IMR-90 (cell line): Measurements from ENCODE around the gene C21orf91. TPM values are rescaled to one million over a fixed set of nuclear protein-coding genes. Genes with fewer than 3 reads are reported as not detected.

Experiments used
- ATAC-seq: fragments of 200-7000 bp; cut with Tn5 transposase; 2 replicates; pipeline ENCODE4 v1.9.1; 2020; ENCODE audit warnings: low read depth, mild to moderate bottlenecking, moderate library complexity
- BruUV-seq: library from RNA; stranded (reverse); fragments of 400-500 nt; replicated peaks from 2 replicates; lab custom pipeline; 2021; lab: Mats Ljungman, UMichigan
- CTCF ChIA-PET: fragments of 300-600 bp; formaldehyde crosslinking; extraction: SDS; loops from one replicate; lab custom pipeline; 2021; ENCODE audit warnings: antibody characterized with exemption; lab: Yijun Ruan, JAX
- POLR2A ChIA-PET: fragments of 300-600 bp; sonication (Branson Sonifier 250); formaldehyde crosslinking; loops from one replicate; lab custom pipeline; 2022; ENCODE audit warnings: antibody characterized with exemption; ENCODE audit not compliant: unreplicated experiment; lab: Charles Lee
- DNase-seq: peaks from one replicate; pipeline ENCODE4 v3.0.0; 2013
- H2AFZ ChIP-seq: replicated peaks from 2 replicates; pipeline ENCODE3; 2013; ENCODE audit warnings: low read length, mild to moderate bottlenecking; ENCODE audit not compliant: poor library complexity
- H2AK5ac ChIP-seq: 2 replicates; pipeline ENCODE4 v1.6.1; 2013; ENCODE audit warnings: low read depth, low read length, inconsistent platforms
- H2AK9ac ChIP-seq: replicated peaks from 2 replicates; pipeline ENCODE3; 2013; ENCODE audit warnings: mild to moderate bottlenecking, low read depth, low read length, moderate library complexity; ENCODE audit not compliant: poor library complexity
- H2BK120ac ChIP-seq: 2 replicates; pipeline ENCODE4 v1.6.1; 2013; ENCODE audit warnings: low read depth, low read length, inconsistent platforms
- H2BK15ac ChIP-seq: 3 replicates; pipeline ENCODE4 v1.6.1; 2013; ENCODE audit warnings: low read depth, low read length, inconsistent platforms
- H2BK20ac ChIP-seq: 2 replicates; pipeline ENCODE4 v1.6.1; 2013; ENCODE audit warnings: low read depth, mild to moderate bottlenecking, inconsistent platforms, low read length, moderate library complexity
- H2BK5ac ChIP-seq: 2 replicates; pipeline ENCODE4 v1.6.1; 2013; ENCODE audit warnings: mild to moderate bottlenecking, low read depth, low read length, inconsistent platforms; ENCODE audit not compliant: poor library complexity, severe bottlenecking
- H3K14ac ChIP-seq: replicated peaks from 2 replicates; pipeline ENCODE4 v1.6.1; 2013; ENCODE audit warnings: low read depth, low read length, inconsistent platforms
- H3K18ac ChIP-seq: 2 replicates; pipeline ENCODE4 v1.6.1; 2013; ENCODE audit warnings: low read depth, low read length, control low read depth
- H3K23ac ChIP-seq: 2 replicates; pipeline ENCODE4 v1.6.1; 2013; ENCODE audit warnings: low read depth, low read length, inconsistent platforms
- H3K27ac ChIP-seq: 2 replicates; pipeline ENCODE4 v1.5.1; 2013; ENCODE audit warnings: mild to moderate bottlenecking, control low read depth, low read length; ENCODE audit not compliant: insufficient read depth
- H3K27me3 ChIP-seq: 2 replicates; pipeline ENCODE4 v1.6.1; 2013; ENCODE audit warnings: low read length; ENCODE audit not compliant: control insufficient read depth, insufficient read depth
- H3K36me3 ChIP-seq: 2 replicates; pipeline ENCODE4 v1.6.1; 2013; ENCODE audit warnings: low read length, mixed read lengths; ENCODE audit not compliant: control insufficient read depth, insufficient read depth
- H3K4ac ChIP-seq: 2 replicates; pipeline ENCODE4 v1.6.1; 2013; ENCODE audit warnings: low read depth, low read length, inconsistent platforms
- H3K4me1 ChIP-seq: 2 replicates; pipeline ENCODE4 v1.6.1; 2013; ENCODE audit warnings: low read length, mixed read lengths; ENCODE audit not compliant: control insufficient read depth, insufficient read depth
- H3K4me2 ChIP-seq: 2 replicates; pipeline ENCODE4 v1.6.1; 2013; ENCODE audit warnings: low read depth, mild to moderate bottlenecking, control low read depth, low read length, moderate library complexity
- H3K4me3 ChIP-seq: 2 replicates; pipeline ENCODE4 v1.5.1; 2013; ENCODE audit warnings: low read depth, mild to moderate bottlenecking, control low read depth, low read length, moderate library complexity; ENCODE audit not compliant: insufficient read depth
- H3K56ac ChIP-seq: 2 replicates; pipeline ENCODE4 v1.6.1; 2013; ENCODE audit warnings: low read length, inconsistent platforms; ENCODE audit not compliant: insufficient read depth; ENCODE audit errors: extremely low read depth
- H3K79me1 ChIP-seq, 2 experiments: 2 replicates each; pipeline ENCODE4 v1.6.1; 2013; ENCODE audit warnings: low read length in 2 of 2, inconsistent platforms in 1 of 2, low read depth in 1 of 2
- H3K9ac ChIP-seq: 2 replicates; pipeline ENCODE4 v1.6.1; 2013; ENCODE audit warnings: low read depth, low read length, control low read depth
- H3K9me1 ChIP-seq: 2 replicates; pipeline ENCODE4 v1.6.1; 2013; ENCODE audit warnings: low read length, inconsistent platforms; ENCODE audit not compliant: insufficient read depth
- H3K9me3 ChIP-seq: 2 replicates; pipeline ENCODE4 v1.6.1; 2013; ENCODE audit warnings: low read length; ENCODE audit not compliant: control insufficient read depth, insufficient read depth
- H4K20me1 ChIP-seq: 2 replicates; pipeline ENCODE4 v1.6.1; 2013; ENCODE audit warnings: low read length, inconsistent platforms; ENCODE audit not compliant: insufficient read depth
- H4K5ac ChIP-seq: 2 replicates; pipeline ENCODE4 v1.6.1; 2013; ENCODE audit warnings: mild to moderate bottlenecking, low read depth, low read length, control low read depth
- H4K8ac ChIP-seq, 2 experiments: 2 replicates each; pipeline ENCODE4 v1.6.1; 2013; ENCODE audit warnings: low read depth in 2 of 2, low read length in 2 of 2, control low read depth in 1 of 2, inconsistent platforms in 1 of 2
- H4K91ac ChIP-seq: 2 replicates; pipeline ENCODE4 v1.6.1; 2013; ENCODE audit warnings: low read depth, low read length, inconsistent platforms; ENCODE audit not compliant: insufficient read depth
- BHLHE40 ChIP-seq: fragments of 150-350 bp; IDR thresholded peaks from 2 replicates; pipeline ENCODE4 v1.6.1; 2016; ENCODE audit warnings: mild to moderate bottlenecking, low read depth, low read length
- CEBPB ChIP-seq: IDR thresholded peaks from 2 replicates; pipeline ENCODE4 v1.6.1; 2012; ENCODE audit warnings: low read depth, low read length, improper control_type of control experiment
- NFE2L2 ChIP-seq: fragments of 150-350 bp; IDR thresholded peaks from 2 replicates; pipeline ENCODE4 v1.6.1; 2016; ENCODE audit warnings: low read depth, mild to moderate bottlenecking, low read length
- SMC3 ChIP-seq: fragments of 150-350 bp; IDR thresholded peaks from 2 replicates; pipeline ENCODE4 v1.6.1; 2016; ENCODE audit warnings: low read depth, mild to moderate bottlenecking, antibody characterized with exemption, low read length, moderate library complexity
- USF2 ChIP-seq: fragments of 150-350 bp; IDR thresholded peaks from 2 replicates; pipeline ENCODE4 v1.6.1; 2017; ENCODE audit warnings: mild to moderate bottlenecking, antibody characterized with exemption, low read length, low read depth
- WGBS, 2 experiments: methylation state at CpG; one replicate each; pipeline versions ENCODE4 v1.1.5 to v1.1.7; 2013; ENCODE audit warnings: missing lambda C conversion rate in 2 of 2; ENCODE audit not compliant: insufficient read length in 1 of 2; ENCODE audit errors: extremely low coverage in 2 of 2; 5-methylcytosine and 5-hydroxymethylcytosine counted together
- dilution Hi-C: fragments of 300-500 bp; cut with HindIII; formaldehyde crosslinking; loops from one replicate; pipeline ENCODE4 v1.14.3; 2018; ENCODE audit warnings: low sequenced_read_pairs; ENCODE audit not compliant: unreplicated experiment
- in situ Hi-C: fragments of 300-500 bp; cut with MboI; formaldehyde crosslinking; loops from 3 replicates; pipeline ENCODE4 v1.14.3; 2019; ENCODE audit warnings: low sequenced_read_pairs, inconsistent platforms, mixed read lengths
- intact Hi-C: fragments of 100-400 bp; cut with micrococcal nuclease; formaldehyde crosslinking; loops from 2 replicates; pipeline ENCODE4 v1.10.0; 2022
- polyA plus RNA-seq, 3 experiments: library from polyadenylated mRNA; depleted of rRNA; stranded (reverse); fragments of >200 nt; gene quantifications; 2 replicates each; pipeline ENCODE4 v1.2.3, GENCODE V29; 2012; ENCODE audit warnings: low replicate concordance in 1 of 3
- total RNA-seq: library from RNA; depleted of rRNA; stranded (reverse); fragments of >200 nt; gene quantifications from 2 replicates; pipeline ENCODE4 v1.2.3, GENCODE V29; 2012

C21orf91 gene
- total and polyA plus RNA-seq, 2 of the 4 experiments (the other 2 are of a cell fraction), result 3.7 to 9.3 TPM

DNA sequence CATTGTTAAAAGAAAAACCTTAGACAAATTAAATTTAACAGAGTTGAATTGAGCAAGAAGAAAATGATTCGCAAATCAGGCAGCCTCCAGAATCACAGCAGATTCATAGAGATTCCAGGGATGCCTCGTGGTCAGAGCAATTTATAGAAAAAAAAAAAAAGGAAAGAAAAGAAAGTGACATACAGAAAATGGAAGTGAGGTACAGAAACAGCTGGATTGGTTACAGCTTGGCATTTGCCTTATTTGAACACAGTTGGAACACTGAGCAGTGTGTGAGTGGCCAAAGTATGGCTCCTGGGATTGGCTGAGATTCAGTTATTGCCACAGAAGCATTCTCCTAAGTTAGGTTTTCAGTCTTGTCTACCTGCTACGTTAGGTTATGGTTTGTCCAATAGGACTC lies 9.1 kb upstream of the C21orf91 start:
- H3K9me3 ChIP-seq, result no peaks in the 10 kb centered on the region
- H2BK120ac ChIP-seq, result peak overlapping the region; percentile 56
- H3K14ac ChIP-seq, result no peak overlapping the region
- H4K20me1 ChIP-seq, result no peaks in the 10 kb centered on the region
- peak; percentile 75 for DNase-seq
- no peaks in the 10 kb centered on the region for H3K79me1 ChIP-seq
- no peak overlapping the region for H3K9ac ChIP-seq
- peak overlapping the region; percentile 90 for H2BK5ac ChIP-seq
- H2AFZ ChIP-seq, result no peak overlapping the region
- peak; percentile 58 for ATAC-seq
- H4K91ac ChIP-seq, result peak overlapping the region; percentile 7
- peak overlapping the region; percentile 20 for H3K4ac ChIP-seq
- intact Hi-C loops (no loop called here), dilution Hi-C loops (no loop called here), in situ Hi-C loops (loop anchor here (25.0 kb wide), 1 partner anchor 366 kb away; no protein-coding TSS in a partner anchor)
- H4K5ac ChIP-seq, result no peak overlapping the region
- peaks cover 5% of the 10 kb centered on the region; the same call in 1 of the 2 replicates for H3K9me1 ChIP-seq
- H2BK15ac ChIP-seq, result peak overlapping the region; percentile 18; the same call in 1 of the 3 replicates
- ChIA-PET CTCF (interaction anchor here (0.6 kb wide), 2 partner anchors 916 to 1425 kb away, joined by 3 to 7 read pairs; no protein-coding TSS in a partner anchor), POLR2A (no interaction called here)
- H3K36me3 ChIP-seq, result no peaks in the 10 kb centered on the region
- no peaks in the 10 kb centered on the region for H3K27me3 ChIP-seq
- H3K4me1 ChIP-seq, result peaks cover 3% of the 10 kb centered on the region; the same call in 1 of the 2 replicates
- no peak overlapping the region for H3K4me3 ChIP-seq
- no peak overlapping the region for H3K23ac ChIP-seq
- BruUV-seq, result no TSS peak
- peak overlapping the region; percentile 1; the same call in 1 of the 2 replicates for H3K18ac ChIP-seq
- peak overlapping the region; percentile 35; the same call in 1 of the 2 replicates for H3K56ac ChIP-seq
- peak overlapping the region; percentile 23 to 86; a peak in 3 of 4 replicates for H4K8ac ChIP-seq
- H3K4me2 ChIP-seq, result peak overlapping the region; percentile 42; the same call in 1 of the 2 replicates
- H2AK9ac ChIP-seq, result no peak overlapping the region
- H2AK5ac ChIP-seq, result no peak overlapping the region
- peak overlapping the region; percentile 73; the same call in 1 of the 2 replicates for H2BK20ac ChIP-seq
- peak overlapping the region; percentile 77 for H3K27ac ChIP-seq
- TF ChIP-seq USF2 (no peak), BHLHE40 (no peak), CEBPB (peak; percentile 73), SMC3 (no peak), NFE2L2 (no peak)
- no CpG with 5 or more reads among the region's 3 CpGs for WGBS, 2 experiments
